GM23338 (cell line): Measurements from ENCODE around the gene WDR27.

ENCODE experiments used
- CREB1 ChIP-seq: fragments of 250-450 bp; sonication (Bioruptor Pico); IDR thresholded peaks from 2 replicates; pipeline ENCODE4 v1.5.0; 2020; ENCODE audit warnings: low read depth, mild to moderate bottlenecking, moderate library complexity
- CTCF ChIP-seq, 2 experiments: fragments of 200-600 bp in 1 of 2; sonication (generic) in 1 of 2; conservative IDR thresholded peaks; 2 replicates each; pipeline versions ENCODE4 v1.5.1 to v1.6.1; 2016 to 2017; ENCODE audit warnings: antibody characterized with exemption in 2 of 2, low read depth in 2 of 2, mild to moderate bottlenecking in 2 of 2, moderate library complexity in 1 of 2
- EZH2 ChIP-seq: fragments of 200-600 bp; sonication (generic); IDR thresholded peaks from one replicate; pipeline ENCODE4 v1.8.0; 2017; ENCODE audit warnings: antibody characterized with exemption, mild to moderate bottlenecking, low read depth; ENCODE audit not compliant: unreplicated experiment
- POLR2AphosphoS5 ChIP-seq: IDR thresholded peaks from 2 replicates; pipeline ENCODE4 v1.6.1; 2016; ENCODE audit warnings: antibody characterized with exemption, low read depth
- STAT1 ChIP-seq: IDR thresholded peaks from one replicate; pipeline ENCODE4 v1.6.1; 2016; ENCODE audit warnings: antibody characterized with exemption; ENCODE audit not compliant: unreplicated experiment
- ZNF331 ChIP-seq: fragments of 250-450 bp; sonication (Bioruptor Pico); IDR thresholded peaks from 2 replicates; pipeline ENCODE4 v1.5.0; 2020; ENCODE audit warnings: low read depth, mild to moderate bottlenecking, moderate library complexity

DNA sequence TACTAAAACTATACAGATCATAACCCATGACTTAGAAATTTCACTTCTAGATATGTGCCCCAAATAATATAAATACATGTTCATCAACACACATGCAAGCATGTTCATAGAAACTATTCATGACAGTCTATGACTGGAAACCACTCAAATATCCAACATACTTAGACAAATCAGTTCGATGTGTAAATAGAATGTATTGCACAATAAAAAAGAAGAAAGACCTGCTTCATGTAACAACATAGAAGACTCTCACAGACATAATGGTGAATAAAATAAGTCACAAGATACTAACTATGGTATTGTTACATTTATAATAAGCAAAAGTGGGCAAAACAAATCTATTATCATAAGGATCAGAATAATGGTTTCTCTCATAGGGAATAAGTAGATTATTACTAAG lies 284.7 kb downstream of the WDR27 start:
- TF ChIP-seq CTCF (conservative IDR thresholded peaks at IDR 0.05; ENCODE audit: low read depth in 2 of 2) (no peak), POLR2AphosphoS5 (no peak), ZNF331 (CRISPR knock-in tag) (no peak), CREB1 (CRISPR knock-in tag) (no peak), EZH2 (no peak), STAT1 (no peak)
